H1 (cell line): ENCODE measurements around the gene STX10. TPM values are rescaled to one million over a fixed set of nuclear protein-coding genes. Genes with fewer than 3 reads are reported as not detected.

Source experiments
- BACH1 ChIP-seq: IDR thresholded peaks from 2 replicates; pipeline ENCODE4 v1.6.1; 2012; ENCODE audit warnings: low read length, improper control_type of control experiment
- CEBPB ChIP-seq: IDR thresholded peaks from 2 replicates; pipeline ENCODE4 v1.6.1; 2012; ENCODE audit warnings: low read depth, low read length
- EZH2 ChIP-seq: fragments of 200-600 bp; sonication (generic); IDR thresholded peaks from 2 replicates; pipeline ENCODE4 v1.7.1; 2012; ENCODE audit warnings: low read depth, mild to moderate bottlenecking, moderate library complexity, low read length, inconsistent platforms; ENCODE audit not compliant: severe bottlenecking
- RNF2 ChIP-seq: fragments of 200-900, 300-1000 bp; sonication (generic); IDR thresholded peaks from 2 replicates; pipeline ENCODE4 v1.7.1; 2016; ENCODE audit warnings: borderline replicate concordance, low read depth, mild to moderate bottlenecking, antibody characterized with exemption, low read length; ENCODE audit not compliant: poor library complexity, severe bottlenecking; ENCODE audit errors: missing control alignments
- SP1 ChIP-seq: IDR thresholded peaks from 2 replicates; pipeline ENCODE4 v1.6.1; 2011; ENCODE audit warnings: low read depth, low read length
- SP4 ChIP-seq: IDR thresholded peaks from 2 replicates; pipeline ENCODE4 v1.6.1; 2012; ENCODE audit warnings: low read length, inconsistent platforms
- TBP ChIP-seq: IDR thresholded peaks from 2 replicates; pipeline ENCODE4 v1.6.1; 2011; ENCODE audit warnings: low read depth, low read length, improper control_type of control experiment
- polyA plus RNA-seq, 7 experiments: library from polyadenylated mRNA; depleted of rRNA in 3 of 7; stranded (reverse) in 5 of 7; unstranded in 2 of 7; fragments of >200 nt in 5 of 7; fragments of 200-250 nt in 2 of 7; gene quantifications; 1 replicate in 5 of 7; 2 replicates in 1 of 7; 4 replicates in 1 of 7; pipeline versions ENCODE4 v1.2.1 to v1.2.3, GENCODE V29; 2011 to 2013; ENCODE audit warnings: missing spikeins in 2 of 7, mixed read lengths in 2 of 7
- total RNA-seq: library from RNA; stranded (reverse); fragmentation: NEBNext Ultra II Directional; extraction: Animal tissue kit (Norgen Biotek cat#: 25700); gene quantifications from 2 replicates; pipeline ENCODE4 v1.2.1, GENCODE V29; 2021
- TF ChIP-seq, protein P1 (sequence below): fragments of 300-600 bp; sonication (generic); IDR thresholded peaks from 2 replicates; pipeline ENCODE4 v1.7.1; 2012; ENCODE audit warnings: low read length, moderate library complexity, mild to moderate bottlenecking, inconsistent platforms; ENCODE audit not compliant: insufficient replicate concordance
- TF ChIP-seq, protein P2 (sequence below): IDR thresholded peaks from 2 replicates; pipeline ENCODE4 v1.6.1; 2012; ENCODE audit warnings: low read length, inconsistent platforms

The STX10 gene
- total and polyA plus RNA-seq, 2 of the 8 experiments (the other 6 are each of a cell fraction or from before 2014, with no cell fraction given): 53.0 to 80.1 TPM

DNA sequence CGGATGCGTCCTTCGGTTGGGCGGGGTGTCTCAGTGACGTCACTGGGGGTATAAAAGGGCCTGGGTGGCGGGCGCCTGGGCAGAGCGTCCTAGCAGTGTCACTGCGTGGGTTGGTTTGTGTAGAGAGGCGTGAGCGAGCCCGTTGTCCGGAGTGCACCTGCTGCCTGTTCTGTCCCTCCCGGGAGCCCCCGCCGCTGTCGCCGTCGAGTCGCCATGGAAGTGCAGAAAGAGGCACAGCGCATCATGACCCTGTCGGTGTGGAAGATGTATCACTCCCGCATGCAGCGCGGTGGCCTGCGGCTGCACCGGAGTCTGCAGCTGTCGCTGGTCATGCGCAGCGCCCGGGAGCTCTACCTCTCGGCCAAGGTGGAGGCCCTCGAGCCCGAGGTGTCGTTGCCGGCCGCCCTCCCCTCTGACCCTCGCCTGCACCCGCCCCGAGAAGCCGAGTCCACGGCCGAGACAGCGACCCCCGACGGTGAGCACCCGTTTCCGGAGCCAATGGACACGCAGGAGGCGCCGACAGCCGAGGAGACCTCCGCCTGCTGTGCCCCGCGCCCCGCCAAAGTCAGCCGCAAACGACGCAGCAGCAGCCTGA is 2.9 kb upstream of the STX10 start (continued):
- TF ChIP-seq, protein P1, sequence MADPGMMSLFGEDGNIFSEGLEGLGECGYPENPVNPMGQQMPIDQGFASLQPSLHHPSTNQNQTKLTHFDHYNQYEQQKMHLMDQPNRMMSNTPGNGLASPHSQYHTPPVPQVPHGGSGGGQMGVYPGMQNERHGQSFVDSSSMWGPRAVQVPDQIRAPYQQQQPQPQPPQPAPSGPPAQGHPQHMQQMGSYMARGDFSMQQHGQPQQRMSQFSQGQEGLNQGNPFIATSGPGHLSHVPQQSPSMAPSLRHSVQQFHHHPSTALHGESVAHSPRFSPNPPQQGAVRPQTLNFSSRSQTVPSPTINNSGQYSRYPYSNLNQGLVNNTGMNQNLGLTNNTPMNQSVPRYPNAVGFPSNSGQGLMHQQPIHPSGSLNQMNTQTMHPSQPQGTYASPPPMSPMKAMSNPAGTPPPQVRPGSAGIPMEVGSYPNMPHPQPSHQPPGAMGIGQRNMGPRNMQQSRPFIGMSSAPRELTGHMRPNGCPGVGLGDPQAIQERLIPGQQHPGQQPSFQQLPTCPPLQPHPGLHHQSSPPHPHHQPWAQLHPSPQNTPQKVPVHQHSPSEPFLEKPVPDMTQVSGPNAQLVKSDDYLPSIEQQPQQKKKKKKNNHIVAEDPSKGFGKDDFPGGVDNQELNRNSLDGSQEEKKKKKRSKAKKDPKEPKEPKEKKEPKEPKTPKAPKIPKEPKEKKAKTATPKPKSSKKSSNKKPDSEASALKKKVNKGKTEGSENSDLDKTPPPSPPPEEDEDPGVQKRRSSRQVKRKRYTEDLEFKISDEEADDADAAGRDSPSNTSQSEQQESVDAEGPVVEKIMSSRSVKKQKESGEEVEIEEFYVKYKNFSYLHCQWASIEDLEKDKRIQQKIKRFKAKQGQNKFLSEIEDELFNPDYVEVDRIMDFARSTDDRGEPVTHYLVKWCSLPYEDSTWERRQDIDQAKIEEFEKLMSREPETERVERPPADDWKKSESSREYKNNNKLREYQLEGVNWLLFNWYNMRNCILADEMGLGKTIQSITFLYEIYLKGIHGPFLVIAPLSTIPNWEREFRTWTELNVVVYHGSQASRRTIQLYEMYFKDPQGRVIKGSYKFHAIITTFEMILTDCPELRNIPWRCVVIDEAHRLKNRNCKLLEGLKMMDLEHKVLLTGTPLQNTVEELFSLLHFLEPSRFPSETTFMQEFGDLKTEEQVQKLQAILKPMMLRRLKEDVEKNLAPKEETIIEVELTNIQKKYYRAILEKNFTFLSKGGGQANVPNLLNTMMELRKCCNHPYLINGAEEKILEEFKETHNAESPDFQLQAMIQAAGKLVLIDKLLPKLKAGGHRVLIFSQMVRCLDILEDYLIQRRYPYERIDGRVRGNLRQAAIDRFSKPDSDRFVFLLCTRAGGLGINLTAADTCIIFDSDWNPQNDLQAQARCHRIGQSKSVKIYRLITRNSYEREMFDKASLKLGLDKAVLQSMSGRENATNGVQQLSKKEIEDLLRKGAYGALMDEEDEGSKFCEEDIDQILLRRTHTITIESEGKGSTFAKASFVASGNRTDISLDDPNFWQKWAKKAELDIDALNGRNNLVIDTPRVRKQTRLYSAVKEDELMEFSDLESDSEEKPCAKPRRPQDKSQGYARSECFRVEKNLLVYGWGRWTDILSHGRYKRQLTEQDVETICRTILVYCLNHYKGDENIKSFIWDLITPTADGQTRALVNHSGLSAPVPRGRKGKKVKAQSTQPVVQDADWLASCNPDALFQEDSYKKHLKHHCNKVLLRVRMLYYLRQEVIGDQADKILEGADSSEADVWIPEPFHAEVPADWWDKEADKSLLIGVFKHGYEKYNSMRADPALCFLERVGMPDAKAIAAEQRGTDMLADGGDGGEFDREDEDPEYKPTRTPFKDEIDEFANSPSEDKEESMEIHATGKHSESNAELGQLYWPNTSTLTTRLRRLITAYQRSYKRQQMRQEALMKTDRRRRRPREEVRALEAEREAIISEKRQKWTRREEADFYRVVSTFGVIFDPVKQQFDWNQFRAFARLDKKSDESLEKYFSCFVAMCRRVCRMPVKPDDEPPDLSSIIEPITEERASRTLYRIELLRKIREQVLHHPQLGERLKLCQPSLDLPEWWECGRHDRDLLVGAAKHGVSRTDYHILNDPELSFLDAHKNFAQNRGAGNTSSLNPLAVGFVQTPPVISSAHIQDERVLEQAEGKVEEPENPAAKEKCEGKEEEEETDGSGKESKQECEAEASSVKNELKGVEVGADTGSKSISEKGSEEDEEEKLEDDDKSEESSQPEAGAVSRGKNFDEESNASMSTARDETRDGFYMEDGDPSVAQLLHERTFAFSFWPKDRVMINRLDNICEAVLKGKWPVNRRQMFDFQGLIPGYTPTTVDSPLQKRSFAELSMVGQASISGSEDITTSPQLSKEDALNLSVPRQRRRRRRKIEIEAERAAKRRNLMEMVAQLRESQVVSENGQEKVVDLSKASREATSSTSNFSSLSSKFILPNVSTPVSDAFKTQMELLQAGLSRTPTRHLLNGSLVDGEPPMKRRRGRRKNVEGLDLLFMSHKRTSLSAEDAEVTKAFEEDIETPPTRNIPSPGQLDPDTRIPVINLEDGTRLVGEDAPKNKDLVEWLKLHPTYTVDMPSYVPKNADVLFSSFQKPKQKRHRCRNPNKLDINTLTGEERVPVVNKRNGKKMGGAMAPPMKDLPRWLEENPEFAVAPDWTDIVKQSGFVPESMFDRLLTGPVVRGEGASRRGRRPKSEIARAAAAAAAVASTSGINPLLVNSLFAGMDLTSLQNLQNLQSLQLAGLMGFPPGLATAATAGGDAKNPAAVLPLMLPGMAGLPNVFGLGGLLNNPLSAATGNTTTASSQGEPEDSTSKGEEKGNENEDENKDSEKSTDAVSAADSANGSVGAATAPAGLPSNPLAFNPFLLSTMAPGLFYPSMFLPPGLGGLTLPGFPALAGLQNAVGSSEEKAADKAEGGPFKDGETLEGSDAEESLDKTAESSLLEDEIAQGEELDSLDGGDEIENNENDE: no peak
- TF ChIP-seq RNF2 (no peak), BACH1 (no peak), CEBPB (no peak), SP4 (no peak), EZH2 (no peak), SP1 (peak; percentile 83), TBP (peak; percentile 98)
- TF ChIP-seq, protein P2, sequence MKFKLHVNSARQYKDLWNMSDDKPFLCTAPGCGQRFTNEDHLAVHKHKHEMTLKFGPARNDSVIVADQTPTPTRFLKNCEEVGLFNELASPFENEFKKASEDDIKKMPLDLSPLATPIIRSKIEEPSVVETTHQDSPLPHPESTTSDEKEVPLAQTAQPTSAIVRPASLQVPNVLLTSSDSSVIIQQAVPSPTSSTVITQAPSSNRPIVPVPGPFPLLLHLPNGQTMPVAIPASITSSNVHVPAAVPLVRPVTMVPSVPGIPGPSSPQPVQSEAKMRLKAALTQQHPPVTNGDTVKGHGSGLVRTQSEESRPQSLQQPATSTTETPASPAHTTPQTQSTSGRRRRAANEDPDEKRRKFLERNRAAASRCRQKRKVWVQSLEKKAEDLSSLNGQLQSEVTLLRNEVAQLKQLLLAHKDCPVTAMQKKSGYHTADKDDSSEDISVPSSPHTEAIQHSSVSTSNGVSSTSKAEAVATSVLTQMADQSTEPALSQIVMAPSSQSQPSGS: peak; percentile 89
